B cell (primary cell): ENCODE data around the gene TTLL10. TPM values are rescaled to one million over a fixed set of nuclear protein-coding genes. Genes with fewer than 3 reads are reported as not detected.

Experiments used
- ATAC-seq: fragments of 200-7000 bp; cut with Tn5 transposase; one replicate; pipeline ENCODE4 v1.10.0; 2021; ENCODE audit warnings: low read depth, mild to moderate bottlenecking, moderate number of reproducible peaks, moderate library complexity
- CTCF ChIA-PET: fragments of 350-600 bp; sonication (Branson Sonifier 250); formaldehyde crosslinking; loops from one replicate; lab custom pipeline; 2021; ENCODE audit warnings: antibody characterized with exemption, inconsistent platforms; lab: Charles Lee
- POLR2A ChIA-PET: fragments of 350-600 bp; sonication (Branson Sonifier 250); formaldehyde crosslinking; loops from one replicate; lab custom pipeline; 2021; ENCODE audit warnings: antibody characterized with exemption; lab: Charles Lee
- DNase-seq: peaks from one replicate; pipeline ENCODE4 v3.0.0; 2013
- H2AFZ ChIP-seq: 2 replicates; pipeline ENCODE4 v1.6.1; 2012; ENCODE audit warnings: mild to moderate bottlenecking, low read depth, low read length; ENCODE audit not compliant: insufficient read depth, poor library complexity, severe bottlenecking
- H3K27ac ChIP-seq, 2 donors: 1 replicate in 1 of 2; 2 replicates in 1 of 2; pipeline ENCODE4 v1.5.1; 2012 to 2013; ENCODE audit warnings: low read length in 2 of 2, mild to moderate bottlenecking in 2 of 2, moderate library complexity in 1 of 2
- H3K27me3 ChIP-seq, 4 experiments: fragments of 200-600 bp in 1 of 4; sonication (generic) in 1 of 4; replicated peaks in 1 of 4; 1 replicate in 2 of 4; 2 replicates in 2 of 4; pipeline versions ENCODE4 v1.6.1 to v1.7.0; 2013 to 2016; ENCODE audit warnings: low read length in 3 of 4, mild to moderate bottlenecking in 2 of 4, mixed read lengths in 1 of 4, moderate library complexity in 1 of 4; ENCODE audit not compliant: insufficient read depth in 4 of 4, control insufficient read depth in 3 of 4; ENCODE audit errors: control extremely low read depth in 1 of 4
- H3K36me3 ChIP-seq, 2 experiments: replicated peaks in 1 of 2; 1 replicate in 1 of 2; 2 replicates in 1 of 2; pipeline versions ENCODE4 v1.6.1 to v1.7.1; 2013; ENCODE audit warnings: low read length in 1 of 2; ENCODE audit not compliant: insufficient read depth in 2 of 2, control insufficient read depth in 1 of 2; ENCODE audit errors: control extremely low read depth in 1 of 2, extremely low read depth in 1 of 2
- H3K4me1 ChIP-seq, 2 donors: fragments of 200-600 bp in 1 of 2; sonication (generic) in 1 of 2; 1 replicate in 1 of 2; 2 replicates in 1 of 2; pipeline versions ENCODE4 v1.5.1 to v1.6.1; 2013 to 2017; ENCODE audit warnings: low read length in 2 of 2; ENCODE audit not compliant: control insufficient read depth in 2 of 2, insufficient read depth in 2 of 2
- H3K4me2 ChIP-seq: replicated peaks from 2 replicates; pipeline ENCODE3; 2012; ENCODE audit warnings: mild to moderate bottlenecking, low read depth, low read length; ENCODE audit not compliant: poor library complexity, severe bottlenecking
- H3K4me3 ChIP-seq, 5 experiments: fragments of 200-600 bp in 1 of 5; sonication (generic) in 1 of 5; 1 replicate in 3 of 5; 2 replicates in 2 of 5; pipeline versions ENCODE4 v1.5.1 to v1.7.0; 2011 to 2016; ENCODE audit warnings: low read length in 4 of 5, mild to moderate bottlenecking in 4 of 5, low read depth in 2 of 5, control low read depth in 1 of 5, moderate library complexity in 1 of 5; ENCODE audit not compliant: insufficient read depth in 1 of 5; ENCODE audit errors: control extremely low read depth in 1 of 5, extremely low read depth in 1 of 5
- H3K79me2 ChIP-seq: fragments of 200-600 bp; sonication (generic); one replicate; pipeline ENCODE4 v1.6.0; 2016; ENCODE audit warnings: low read length; ENCODE audit not compliant: control insufficient read depth, insufficient read depth
- H3K9ac ChIP-seq: fragments of 200-600 bp; sonication (generic); 2 replicates; pipeline ENCODE4 v1.6.1; 2017; ENCODE audit warnings: mild to moderate bottlenecking, low read length, moderate library complexity
- H3K9me3 ChIP-seq, 3 donors: one replicate each; pipeline versions ENCODE4 v1.6.1 to v1.7.1; 2013; ENCODE audit warnings: low read length in 2 of 3; ENCODE audit not compliant: control insufficient read depth in 2 of 3, insufficient read depth in 1 of 3; ENCODE audit errors: control extremely low read depth in 1 of 3
- H4K20me1 ChIP-seq: 2 replicates; pipeline ENCODE4 v1.6.0; 2012; ENCODE audit warnings: mild to moderate bottlenecking, low read length; ENCODE audit not compliant: insufficient read depth, control insufficient read depth, poor library complexity, severe bottlenecking
- H3K27ac Mint-ChIP-seq: one replicate; pipeline ENCODE4 v1.8.0; 2021; ENCODE audit warnings: mixed read lengths
- H3K27me3 Mint-ChIP-seq: one replicate; pipeline ENCODE4 v1.8.0; 2021; ENCODE audit warnings: mixed read lengths
- H3K4me1 Mint-ChIP-seq: one replicate; pipeline ENCODE4 v1.8.0; 2021; ENCODE audit warnings: mixed read lengths
- H3K4me3 Mint-ChIP-seq: one replicate; pipeline ENCODE4 v1.8.0; 2021; ENCODE audit warnings: mixed read lengths
- H3K9me3 Mint-ChIP-seq: one replicate; pipeline ENCODE4 v1.8.0; 2022; ENCODE audit warnings: mixed read lengths; ENCODE audit not compliant: insufficient read depth
- EZH2 ChIP-seq: IDR thresholded peaks from 2 replicates; pipeline ENCODE4 v1.6.1; 2012; ENCODE audit warnings: borderline replicate concordance, low read depth, mild to moderate bottlenecking, moderate library complexity, low read length; ENCODE audit not compliant: insufficient read depth, poor library complexity, severe bottlenecking
- WGBS: methylation state at CpG from one replicate; pipeline ENCODE4 v1.1.5; 2013; ENCODE audit warnings: missing lambda C conversion rate; ENCODE audit not compliant: insufficient coverage; 5-methylcytosine and 5-hydroxymethylcytosine counted together
- intact Hi-C: fragments of 100-400 bp; cut with micrococcal nuclease; formaldehyde crosslinking; loops from one replicate; pipeline ENCODE4 v1.10.0; 2022
- polyA plus RNA-seq: library from polyadenylated mRNA; depleted of rRNA; stranded (reverse); fragments of >200 nt; gene quantifications from 2 replicates; pipeline ENCODE4 v1.2.3, GENCODE V29; 2012
- total RNA-seq, 2 donors: library from RNA; stranded (reverse); fragments of 120-200 nt in 1 of 2; gene quantifications; 1 replicate in 1 of 2; 2 replicates in 1 of 2; pipeline versions ENCODE4 v1.2.3 to v1.2.4, GENCODE V29; 2013 to 2022
- TF ChIP-seq, protein P1 (sequence below): fragments of 200-600 bp; IDR thresholded peaks from one replicate; pipeline ENCODE4 v1.8.0; 2022; ENCODE audit warnings: antibody characterized with exemption, mild to moderate bottlenecking

TTLL10 gene
- total and polyA plus RNA-seq, 2 donors (not counting 1 experiment from before 2014, with no cell fraction given): 0.37 to 0.45 TPM

- DNase-seq (peak; percentile 78), ATAC-seq (peak; percentile 68)
- CTCF ChIA-PET: interaction anchor here (1.2 to 3.0 kb wide), 2 partner anchors 21 to 36 kb away, joined by 3 to 14 read pairs; no protein-coding TSS in a partner anchor
- Histone ChIP-seq H3K4me2 (peak overlapping the region; percentile 100), H3K79me2 (no peaks in the 10 kb centered on the region), H3K27me3 (no peaks in the 10 kb centered on the region), H2AFZ (peak overlapping the region; percentile 83), H3K36me3 (no peaks in the 10 kb centered on the region), H4K20me1 (no peaks in the 10 kb centered on the region), H3K27ac (peak overlapping the region; percentile 94 to 97), H3K9ac (peak overlapping the region; percentile 95), H3K4me1 (peaks cover 8 to 23% of the 10 kb centered on the region in 2 donors), H3K9me3 (peaks cover 0 to 24% (median 0%) of the 10 kb centered on the region in 3 donors), H3K4me3 (peak overlapping the region; percentile 52 to 93 (median 87))
- H3K27me3 Mint-ChIP-seq: no peaks in the 10 kb centered on the region
- peaks cover 5% of the 10 kb centered on the region for H3K4me1 Mint-ChIP-seq
- peak overlapping the region; percentile 73 for H3K4me3 Mint-ChIP-seq
- intact Hi-C loops: loop anchor here (1.0 to 5.0 kb wide), 2 partner anchors 14 to 49 kb away; partner anchors contain the start of gene TNFRSF18
- TF ChIP-seq, protein P1, sequence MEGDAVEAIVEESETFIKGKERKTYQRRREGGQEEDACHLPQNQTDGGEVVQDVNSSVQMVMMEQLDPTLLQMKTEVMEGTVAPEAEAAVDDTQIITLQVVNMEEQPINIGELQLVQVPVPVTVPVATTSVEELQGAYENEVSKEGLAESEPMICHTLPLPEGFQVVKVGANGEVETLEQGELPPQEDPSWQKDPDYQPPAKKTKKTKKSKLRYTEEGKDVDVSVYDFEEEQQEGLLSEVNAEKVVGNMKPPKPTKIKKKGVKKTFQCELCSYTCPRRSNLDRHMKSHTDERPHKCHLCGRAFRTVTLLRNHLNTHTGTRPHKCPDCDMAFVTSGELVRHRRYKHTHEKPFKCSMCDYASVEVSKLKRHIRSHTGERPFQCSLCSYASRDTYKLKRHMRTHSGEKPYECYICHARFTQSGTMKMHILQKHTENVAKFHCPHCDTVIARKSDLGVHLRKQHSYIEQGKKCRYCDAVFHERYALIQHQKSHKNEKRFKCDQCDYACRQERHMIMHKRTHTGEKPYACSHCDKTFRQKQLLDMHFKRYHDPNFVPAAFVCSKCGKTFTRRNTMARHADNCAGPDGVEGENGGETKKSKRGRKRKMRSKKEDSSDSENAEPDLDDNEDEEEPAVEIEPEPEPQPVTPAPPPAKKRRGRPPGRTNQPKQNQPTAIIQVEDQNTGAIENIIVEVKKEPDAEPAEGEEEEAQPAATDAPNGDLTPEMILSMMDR: no peak
- no peak for TF ChIP-seq EZH2
- peak overlapping the region; percentile 89 for H3K27ac Mint-ChIP-seq
- H3K9me3 Mint-ChIP-seq: peaks cover 4% of the 10 kb centered on the region
- POLR2A ChIA-PET: interaction anchor here (0.6 to 3.7 kb wide), 10 partner anchors 10 to 42 kb away, joined by 3 to 18 read pairs (median 4); no protein-coding TSS in a partner anchor
- WGBS: 6% methylated on average over 43 of the region's 46 CpGs
Measured at GRCh38 chr1:1157914-1158710, 15.6 kb upstream of the TTLL10 start.
